HCEC 1CT (cell line): ENCODE results near the gene CORO2B.
A peak's percentile ranks its signal among the peaks of the same experiment; 100 is the strongest.

Source experiments
- DNase-seq: peaks from one replicate; pipeline ENCODE4 v3.0.0-alpha.2; 2017

Gene CORO2B

DNA sequence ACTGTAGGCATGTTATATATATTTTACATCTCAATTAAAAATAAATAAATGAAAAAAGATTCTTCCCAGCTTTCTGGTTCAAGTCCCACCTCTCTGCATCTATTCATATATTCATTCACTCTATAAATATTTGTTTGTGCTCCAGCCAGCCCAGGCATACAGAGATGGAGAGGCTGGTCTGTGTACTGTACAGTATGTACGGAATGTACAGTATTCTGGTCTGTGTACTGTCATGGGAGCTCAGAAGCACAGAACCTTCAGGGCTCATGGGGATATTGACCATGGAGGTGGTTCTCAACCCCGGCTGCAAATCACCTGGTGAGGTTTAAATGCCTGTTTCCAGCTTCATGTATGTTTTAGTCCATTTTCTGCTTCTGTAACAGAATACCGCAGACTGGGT, 13.8 kb downstream of the CORO2B start:
- no peak for DNase-seq

DNA sequence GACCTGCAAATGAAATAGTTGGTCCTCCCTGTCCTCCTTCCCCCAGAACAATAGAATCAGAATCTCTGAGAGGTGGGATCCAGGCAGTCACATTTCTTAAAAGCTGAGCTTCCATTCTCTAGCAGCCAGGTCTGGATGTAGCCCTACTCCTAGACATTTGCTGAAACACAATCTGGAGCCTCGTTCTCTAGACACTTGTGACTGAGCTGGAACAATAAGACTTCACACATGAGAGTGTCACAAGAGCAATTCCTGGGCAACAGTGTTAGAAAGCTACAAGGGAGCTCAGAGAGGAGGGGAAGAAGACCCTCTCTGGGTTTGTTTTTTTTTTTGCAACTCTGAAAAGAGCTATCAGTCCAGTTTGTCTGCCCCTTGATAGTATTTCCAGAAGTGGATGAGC, 14.5 kb downstream of the CORO2B start:
- no peak for DNase-seq

DNA sequence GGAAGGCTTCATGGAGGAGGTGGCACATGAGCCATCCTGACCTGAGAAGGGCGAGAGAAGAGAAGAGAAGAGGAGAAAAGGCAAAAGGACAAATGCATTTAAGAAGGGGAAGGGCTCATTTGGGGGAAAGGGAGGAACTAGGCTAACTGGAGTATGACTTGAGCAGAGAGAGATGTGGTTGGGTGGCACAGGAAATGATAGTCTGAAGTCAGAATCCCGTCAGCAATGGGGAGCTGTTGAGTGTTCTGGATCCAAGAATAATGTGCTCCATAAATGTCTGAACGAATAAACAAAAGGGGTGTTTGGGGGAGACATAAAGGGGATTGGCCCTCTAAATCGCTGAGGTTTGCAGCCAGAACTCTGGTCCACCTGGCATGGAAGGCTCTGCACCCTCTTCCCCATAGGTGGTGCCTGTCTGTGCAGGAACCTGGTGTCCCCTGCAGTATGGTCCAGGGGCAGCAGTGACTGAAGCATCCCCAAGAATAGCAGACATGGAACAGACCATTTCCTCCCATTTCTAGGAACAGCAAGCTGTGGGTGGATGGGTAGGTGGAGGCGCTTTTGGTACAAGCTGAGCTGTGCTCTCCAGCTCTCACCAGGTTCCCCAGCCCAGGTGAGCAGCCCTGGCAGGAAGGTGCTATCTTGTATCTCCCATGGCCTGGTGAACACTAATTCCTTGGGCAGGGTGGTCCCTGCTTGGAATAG, 15.2 kb downstream of the CORO2B start:
- no peak for DNase-seq

DNA sequence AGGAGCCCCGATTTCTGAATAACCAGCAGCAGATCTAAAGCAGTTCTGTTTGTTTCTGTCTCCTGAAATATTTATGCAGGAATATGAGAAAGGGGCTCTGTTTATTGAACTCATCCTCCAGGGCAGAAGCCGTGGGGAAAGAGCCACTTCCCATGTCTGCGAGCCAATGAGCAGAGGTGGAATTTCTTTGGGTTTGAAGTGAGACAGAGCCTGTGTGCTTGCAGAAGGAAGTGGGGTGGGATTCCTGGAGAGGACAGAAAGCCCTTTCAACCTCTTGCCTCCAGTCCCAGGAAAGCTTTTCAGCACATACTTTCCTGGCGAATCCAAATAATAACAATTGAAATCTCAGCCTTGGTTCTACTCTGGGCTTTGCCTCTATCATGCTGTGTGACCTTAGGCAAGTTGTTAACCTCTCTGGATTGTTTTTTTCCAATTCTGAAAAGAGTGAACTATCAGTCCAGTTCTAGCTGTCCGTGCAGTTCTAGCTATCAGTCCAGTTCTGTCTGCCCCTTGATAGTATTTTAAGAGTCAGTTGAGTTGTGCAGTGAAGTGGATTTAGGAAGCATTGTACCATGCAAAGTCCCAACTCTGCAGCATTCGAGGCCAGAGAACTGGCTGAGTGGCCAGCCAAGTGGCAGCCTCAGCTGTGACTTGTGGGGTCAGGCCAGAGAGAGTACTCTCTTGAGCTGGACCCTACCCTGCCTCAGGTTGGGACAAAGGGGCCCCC, 15.9 kb downstream of the CORO2B start:
- DNase-seq: no peak

DNA sequence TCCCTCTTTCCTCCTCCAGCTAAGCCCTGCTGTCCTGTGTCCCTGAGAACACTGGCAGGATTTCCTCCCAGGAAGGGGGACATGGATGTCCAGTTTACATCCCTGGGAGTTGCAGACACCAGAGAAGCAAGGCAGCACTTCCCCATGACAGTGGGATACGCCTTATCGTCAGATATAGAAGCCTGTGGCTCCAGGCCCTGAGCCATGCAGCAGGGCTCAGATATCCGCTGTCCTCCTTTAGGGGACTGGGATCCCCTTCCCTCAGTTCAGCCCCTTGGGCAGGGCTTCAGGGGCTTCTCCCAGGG, 16.4 kb downstream of the CORO2B start:
- DNase-seq: no peak

DNA sequence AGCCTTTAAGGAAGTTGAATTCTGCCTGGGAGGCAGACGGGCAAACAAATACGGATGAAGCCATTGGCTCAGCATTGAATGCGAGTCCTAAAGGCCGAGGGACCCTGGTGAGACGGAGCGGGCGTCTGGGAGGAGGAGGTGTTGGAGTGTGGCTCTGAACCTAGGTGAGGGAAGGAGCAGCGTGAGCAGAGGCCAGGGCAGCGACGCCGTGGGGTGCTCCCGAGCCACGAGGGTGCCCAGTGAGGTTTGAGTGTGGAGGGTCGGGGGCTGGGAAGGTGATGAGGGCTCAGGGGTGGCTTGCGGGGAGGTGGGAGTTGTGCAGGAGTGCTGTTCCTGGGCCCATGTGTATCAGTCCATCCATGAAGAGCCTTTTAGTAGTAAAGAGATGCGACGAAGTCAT, 17.0 kb downstream of the CORO2B start:
- no peak for DNase-seq

DNA sequence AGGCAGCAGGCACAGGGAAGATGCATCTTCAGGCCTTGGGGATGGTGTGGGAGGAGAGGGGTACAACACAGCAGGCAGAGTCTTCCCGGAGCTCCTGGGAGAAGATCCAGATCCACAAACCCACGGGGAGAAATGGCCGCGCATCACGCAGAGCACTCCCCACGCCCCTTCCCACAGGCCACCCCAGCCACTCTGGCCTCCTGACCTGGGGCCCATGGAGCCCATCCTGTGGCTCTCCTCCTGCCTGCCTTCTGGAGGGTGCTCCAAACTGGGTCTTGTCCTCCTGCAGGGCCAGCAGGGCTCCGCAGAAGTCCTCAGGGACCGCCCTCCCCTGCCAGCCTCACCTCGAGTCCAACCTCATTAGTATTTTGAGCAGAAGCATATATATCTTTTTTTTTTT, 17.9 kb downstream of the CORO2B start:
- no peak for DNase-seq

DNA sequence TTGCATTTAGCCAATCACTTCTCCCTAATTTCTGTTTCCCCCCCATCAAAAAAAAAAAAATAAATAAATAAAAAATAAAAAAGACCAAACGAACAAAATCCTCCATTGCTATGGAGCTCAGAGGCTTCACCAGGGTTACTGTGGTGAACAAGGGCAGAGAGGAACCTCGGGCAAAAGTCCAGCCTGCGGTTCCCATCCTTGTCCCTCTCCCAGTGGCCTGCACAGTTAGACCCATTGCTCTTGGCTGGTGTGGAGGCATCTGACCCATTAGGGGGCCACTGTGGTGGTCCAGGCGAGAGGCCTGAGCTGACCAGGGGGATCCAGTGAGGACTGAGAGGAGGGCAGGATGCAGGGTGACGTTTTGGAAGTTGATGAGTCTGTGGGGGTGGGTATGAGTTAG, 18.8 kb downstream of the CORO2B start:
- no peak for DNase-seq

DNA sequence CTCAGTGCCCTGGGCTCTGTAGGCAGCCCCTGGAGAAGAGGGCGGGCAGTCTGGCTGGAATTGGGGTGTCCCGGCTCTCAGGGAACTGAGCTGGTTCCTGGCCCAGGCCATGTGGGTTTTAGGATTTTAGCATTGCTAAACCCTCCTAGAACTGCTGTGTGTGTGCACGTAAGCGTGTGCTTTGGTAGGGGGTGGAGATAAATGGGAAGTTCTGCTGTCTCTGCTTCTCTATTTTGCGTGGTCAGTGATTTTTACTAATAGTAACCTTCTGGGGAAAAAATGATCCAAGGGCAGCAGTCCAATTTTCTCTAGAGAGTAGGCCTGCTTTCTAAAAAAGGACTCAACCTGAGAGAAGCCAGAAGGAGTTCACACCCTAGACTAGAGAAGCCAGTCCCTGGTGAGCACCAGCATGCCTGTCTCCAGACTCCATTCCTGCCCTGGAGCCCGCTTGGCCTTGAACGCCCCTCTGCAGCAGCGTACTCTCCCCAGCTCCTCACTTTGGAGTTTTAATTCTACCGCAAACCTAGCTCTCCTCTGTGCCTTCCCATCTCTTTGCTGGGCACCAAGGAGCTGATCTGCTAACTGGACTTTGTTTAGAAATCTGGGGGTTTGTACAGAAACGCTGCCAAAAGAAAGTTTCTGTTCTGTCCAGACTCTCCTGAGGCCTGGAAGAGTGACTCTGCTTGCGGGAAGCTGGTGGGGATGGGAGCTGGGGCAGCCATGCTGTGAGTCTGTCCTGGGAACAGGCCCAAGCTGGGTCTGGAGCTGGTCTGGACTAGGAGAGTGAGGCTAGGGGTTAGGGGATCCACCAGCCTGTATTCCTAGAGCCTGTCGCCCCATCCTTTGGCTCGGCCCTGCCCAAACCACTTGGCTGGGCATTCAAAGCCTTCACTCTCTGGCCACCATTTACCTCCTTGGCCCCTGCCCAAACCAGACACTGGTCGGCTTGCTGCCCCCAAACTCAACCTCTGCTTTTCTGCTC, 19.7 kb downstream of the CORO2B start:
- DNase-seq: no peak

DNA sequence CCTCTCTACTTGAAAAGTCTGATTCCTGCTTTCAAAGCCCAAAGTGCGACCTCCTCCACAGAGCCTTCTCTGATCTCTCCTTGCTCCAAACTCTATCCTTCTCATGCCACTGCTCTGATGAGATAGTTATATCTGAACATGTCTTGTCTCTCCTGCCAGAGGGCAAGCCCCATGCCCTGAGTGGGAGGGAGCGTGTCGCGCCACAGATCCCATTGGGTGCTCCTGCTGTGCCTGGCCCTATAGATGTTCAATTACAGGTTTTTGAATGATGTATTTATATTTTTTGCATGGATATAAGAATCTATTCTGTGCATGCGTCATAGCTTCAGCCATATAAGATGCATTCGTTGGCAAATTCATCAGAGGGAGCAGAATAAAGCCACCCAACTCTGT, 20.4 kb downstream of the CORO2B start:
- no peak for DNase-seq

DNA sequence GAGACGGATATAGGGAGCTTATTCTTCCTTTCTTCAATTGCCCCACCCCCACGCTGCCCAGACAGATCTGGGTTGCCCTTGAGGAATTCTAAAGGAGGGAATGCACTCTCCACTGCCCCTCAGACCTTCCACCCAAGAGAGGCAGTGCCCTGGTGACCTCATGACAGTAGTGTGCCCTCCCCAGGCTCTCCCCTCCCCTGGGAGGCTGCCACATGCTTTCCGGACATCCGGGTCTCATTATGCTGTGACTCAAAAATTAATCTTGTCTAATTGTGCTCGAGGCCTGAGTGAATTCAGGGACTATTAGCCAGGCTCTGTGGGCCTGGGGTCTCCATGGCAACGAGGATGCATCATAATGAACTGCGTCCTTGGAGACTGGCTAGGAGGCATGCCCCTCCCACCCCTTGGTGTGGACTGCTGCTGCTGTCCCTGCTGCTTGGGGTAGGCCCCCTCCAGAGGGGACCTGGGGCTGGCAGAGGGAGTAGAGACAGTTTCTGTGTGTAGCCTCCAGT, 20.8 kb downstream of the CORO2B start:
- no peak for DNase-seq

DNA sequence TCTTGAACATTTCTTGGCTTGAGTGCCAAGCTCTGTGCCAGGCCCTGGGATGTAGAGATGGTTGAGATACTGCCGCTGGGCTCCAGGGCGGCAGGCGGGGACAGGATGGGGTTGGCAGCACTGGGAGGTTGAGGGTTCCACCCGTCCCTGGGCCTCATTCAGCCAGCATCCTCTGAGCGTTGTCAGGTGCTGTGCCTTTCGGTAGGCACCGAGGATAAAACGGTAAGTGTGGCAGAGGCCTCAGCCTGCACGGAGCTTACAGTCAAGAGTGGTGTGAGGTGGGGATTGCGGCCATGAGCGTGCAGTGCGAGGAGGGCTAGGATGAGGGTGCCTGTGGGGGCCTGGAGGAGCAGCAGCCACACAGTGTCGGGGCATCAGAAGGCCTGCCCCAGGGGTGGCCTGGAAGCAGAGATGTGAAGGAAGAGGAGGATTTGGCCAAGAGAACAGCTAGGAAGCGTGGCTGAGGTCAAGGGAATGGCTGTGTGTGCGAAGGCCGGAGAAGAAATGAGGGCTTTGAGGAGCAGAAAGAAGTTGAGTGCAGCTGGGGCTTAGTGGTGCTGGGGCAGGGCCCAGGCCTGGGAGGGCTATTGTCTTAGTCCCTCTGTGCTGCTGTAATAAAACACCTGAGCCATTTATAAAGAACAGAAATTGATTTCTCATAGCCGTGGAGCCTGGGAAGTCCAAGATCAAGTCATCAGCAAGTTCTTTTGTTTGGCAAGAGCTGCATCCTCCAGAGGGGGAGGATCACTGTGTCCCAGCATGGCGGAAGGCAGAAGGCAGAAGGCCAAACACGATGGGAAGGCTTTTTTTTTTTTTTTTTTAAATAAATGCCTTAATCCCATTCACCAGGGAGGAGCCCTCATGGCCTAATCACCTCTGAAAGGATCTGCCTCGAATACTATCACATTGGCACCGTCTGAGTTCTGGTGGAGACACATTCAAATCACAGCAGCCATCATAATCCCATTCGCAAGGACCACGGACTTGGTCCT, 22.7 kb downstream of the CORO2B start:
- DNase-seq: no peak

DNA sequence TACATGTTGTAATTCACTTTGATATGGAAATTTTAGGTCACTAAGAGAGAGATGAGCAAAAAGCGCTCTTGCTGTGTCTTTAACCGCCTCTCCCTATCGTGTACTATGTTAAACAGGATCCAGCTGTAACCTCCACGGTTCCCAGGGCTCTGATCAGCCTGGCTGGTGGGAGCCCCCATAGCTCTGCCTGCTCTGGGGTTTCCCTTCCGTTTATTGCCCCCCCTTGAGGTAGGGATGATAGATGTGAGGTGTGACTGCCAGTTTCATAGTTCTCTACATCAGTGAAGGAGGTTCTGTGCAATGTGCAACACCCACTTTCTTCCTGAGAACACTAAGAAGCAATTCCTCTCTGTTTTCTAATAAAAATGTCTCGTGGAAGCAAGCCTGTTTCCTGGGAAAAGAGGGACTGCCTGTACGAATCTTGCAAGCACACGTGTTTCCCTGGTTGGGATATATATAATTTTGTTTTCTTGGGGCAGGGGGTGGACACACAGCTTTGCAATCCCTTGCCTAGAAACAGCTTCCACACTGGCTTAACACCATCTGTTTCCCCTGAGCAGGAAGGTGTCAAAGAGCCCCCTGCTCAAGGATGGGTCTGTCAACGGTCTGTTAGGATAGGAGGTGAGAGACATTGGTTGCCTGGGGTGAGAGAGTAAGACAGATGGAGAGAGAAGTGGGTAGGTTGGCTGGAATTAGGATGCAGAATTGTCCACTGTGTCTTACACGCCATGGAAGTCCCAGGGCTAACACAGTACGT, 23.8 kb downstream of the CORO2B start:
- no peak for DNase-seq

DNA sequence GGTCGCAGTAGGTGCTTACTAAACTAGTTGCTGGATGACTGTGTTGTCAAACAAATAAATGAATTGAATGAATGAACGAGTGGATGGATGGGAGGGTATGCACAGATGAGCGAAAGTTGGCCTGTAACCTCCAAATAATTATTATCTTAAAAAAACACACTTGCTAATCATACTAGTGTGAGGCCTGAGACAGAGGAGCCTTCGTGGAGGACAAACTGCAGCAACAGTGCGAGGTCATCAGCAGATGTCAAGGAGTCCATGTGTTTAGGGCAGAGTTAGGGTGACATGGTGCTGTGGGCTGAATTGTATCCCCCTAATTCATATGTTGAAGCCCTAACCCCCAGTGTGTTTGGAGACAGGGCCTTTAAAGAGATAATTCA, 24.4 kb downstream of the CORO2B start:
- no peak for DNase-seq

DNA sequence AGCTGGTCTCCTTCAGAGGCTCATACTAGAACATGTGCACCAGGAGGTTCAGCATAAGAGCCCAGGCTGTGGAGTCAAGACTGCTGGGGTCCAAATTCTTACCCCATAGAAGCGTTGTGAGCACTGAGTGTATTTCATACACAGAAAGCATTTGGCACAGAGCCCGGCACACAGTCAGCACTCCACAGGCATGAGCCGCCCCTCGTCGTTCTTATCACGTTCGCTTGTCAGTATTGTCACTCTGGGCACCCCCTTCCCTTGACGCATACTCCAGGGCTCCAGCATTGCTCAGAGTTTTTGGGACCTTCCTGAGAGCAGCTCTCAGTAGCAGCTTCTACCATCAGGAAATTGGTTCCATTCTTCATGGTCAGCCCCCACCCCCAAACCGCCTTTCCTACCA, 25.2 kb downstream of the CORO2B start:
- no peak for DNase-seq

DNA sequence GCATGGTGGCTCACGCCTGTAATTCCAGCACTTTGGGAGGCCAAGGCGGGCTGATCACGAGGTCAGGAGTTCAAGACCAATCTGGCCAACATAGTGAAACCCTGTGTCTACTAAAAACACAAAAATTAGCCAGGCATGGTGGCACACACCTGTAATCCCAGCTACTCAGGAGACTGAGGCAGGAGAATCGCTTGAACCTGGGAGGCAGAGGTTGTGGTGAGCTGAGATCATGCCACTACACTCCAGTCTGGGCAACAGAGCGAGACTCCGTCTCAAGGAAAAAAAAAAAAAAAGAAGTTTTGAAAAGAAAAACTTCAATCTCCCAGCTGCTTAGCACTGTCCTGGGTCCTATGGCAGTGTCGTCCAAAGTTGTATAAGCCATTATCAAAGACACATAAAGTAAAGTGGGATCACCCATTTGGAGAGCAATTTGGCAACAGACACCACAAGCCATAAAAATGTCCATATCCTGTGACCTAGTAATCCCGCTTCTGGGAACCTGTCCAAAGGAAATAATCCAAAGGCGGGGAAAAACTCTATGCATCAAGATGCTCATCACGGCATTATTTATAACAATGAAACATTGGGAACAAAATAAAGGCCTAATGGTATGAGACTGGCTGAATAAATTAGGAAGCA, 26.2 kb downstream of the CORO2B start:
- peak; percentile 78 for DNase-seq

DNA sequence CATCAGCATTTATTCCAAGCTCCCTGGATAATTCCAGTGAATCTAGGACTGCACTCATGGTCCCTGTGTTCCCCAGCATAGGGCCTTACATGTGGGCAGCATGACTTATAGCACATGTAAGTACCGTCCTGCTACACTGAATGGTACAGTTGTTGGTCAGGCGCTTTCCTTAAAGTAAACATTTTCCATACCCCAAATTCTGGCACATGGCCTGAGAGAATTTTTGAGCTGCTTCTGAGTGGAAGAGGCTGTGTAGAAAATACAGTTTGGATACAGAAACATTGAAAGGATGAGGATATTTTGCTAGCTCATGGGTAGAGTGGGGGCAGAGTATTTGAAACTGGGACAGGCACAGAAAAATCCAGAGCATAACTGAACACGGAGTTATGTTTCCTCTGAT, 27.6 kb downstream of the CORO2B start:
- DNase-seq: no peak

DNA sequence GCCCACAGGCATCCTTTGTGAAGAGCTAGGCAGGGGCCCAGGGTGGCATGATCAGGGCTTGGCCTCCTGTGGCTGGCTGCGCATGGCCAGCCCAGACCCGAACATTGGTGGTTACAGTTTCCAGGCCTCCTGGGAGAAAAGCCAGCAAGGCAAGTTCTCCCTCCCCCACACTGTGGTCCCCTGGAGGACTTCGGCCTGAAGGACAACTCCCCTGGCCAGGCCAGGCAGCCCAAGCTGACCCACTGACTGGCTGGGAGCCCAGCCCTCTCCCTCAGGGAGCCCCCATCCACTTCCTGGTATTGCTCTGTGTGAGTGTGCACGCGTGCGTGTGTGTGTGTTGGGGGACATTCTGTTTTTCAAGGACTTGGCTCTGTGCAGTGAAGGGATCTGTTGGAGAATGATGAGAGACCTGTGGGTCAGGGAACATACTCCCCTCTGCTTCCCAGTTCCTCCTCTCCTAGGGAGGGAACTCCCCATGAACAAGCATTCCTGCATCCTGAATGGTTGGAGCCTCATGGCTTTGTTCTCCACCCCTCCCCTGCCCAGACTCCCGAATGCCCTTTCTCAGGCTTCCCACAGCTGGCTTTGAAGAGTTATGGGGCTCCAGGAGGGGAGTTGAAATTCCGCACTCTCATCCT, 29.5 kb downstream of the CORO2B start:
- no peak for DNase-seq

DNA sequence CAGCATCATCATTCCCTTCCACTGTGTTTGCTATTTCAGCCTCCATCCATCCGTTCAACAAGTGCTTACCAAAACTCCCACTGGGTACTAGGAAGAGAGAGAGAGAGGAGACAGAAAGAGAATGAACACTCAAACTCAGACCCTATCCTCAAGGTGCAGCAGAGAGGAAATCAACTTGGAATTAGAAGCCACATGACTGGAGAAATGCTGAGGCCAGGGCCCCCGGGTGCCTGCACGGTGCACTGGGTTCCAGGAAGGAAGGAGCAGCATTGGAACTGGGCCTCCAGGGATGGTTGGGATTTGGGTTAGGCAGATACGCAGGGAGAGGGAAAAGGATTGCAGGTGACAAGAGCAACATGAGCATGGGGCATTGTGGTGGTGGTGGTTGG, 30.0 kb downstream of the CORO2B start:
- DNase-seq: no peak

DNA sequence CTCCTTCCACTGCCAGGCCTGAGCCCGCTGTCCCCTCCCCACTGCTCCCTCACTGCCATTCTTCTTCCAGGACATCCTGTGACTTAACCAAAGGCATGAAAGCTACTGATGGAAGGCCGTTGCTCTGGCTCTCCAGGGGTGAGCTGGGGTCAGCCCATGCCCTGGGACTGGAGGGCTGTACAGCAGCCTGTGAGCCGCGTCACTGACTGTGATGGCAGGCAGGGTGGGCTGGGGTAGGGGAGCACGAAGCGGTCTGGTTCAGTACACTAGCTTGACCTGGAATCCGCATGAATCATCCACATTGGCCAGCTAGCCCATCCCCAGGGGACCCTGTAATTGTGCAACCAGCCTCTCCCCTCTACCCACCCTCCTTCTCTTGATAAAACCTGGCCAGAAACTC, 30.8 kb downstream of the CORO2B start:
- no peak for DNase-seq

DNA sequence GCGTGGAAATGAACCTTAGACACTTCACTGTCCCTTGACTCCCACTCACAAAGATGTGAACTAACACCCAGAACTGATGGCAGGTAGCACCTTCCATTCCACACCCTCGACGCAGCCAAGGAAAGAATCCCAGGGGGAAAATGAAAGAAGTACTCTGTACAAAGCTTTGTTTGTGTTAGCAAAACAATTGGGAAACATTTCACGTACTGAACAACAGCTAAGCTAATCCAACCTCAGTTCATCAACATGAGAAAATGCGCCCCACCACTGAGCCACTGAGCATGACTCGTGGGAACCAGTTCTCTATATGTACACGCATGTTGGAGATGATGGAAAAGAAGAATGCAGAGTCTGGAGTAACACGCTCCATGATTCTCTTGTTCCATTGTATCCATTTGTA, 32.0 kb downstream of the CORO2B start:
- no peak for DNase-seq
